Right lobe of liver (tissue), 4 donors: ENCODE measurements around the gene CPNE7.

Source experiments
- CTCF ChIP-seq, 4 donors: fragments of 200-600 bp in 3 of 4; fragments of 450-650 bp in 1 of 4; IDR thresholded peaks; one replicate each; pipeline versions ENCODE4 v1.5.1 to v1.8.0; 2016 to 2022; ENCODE audit warnings: antibody characterized with exemption in 4 of 4, mild to moderate bottlenecking in 2 of 4
- POLR2A ChIP-seq: fragments of 450-650 bp; IDR thresholded peaks from one replicate; pipeline ENCODE4 v1.6.1; 2017; ENCODE audit warnings: antibody characterized with exemption, mild to moderate bottlenecking
- donor health status: DM: no; HTN: no; CAD: no.
- donor health status: DM: no; HTN: no; CAD: no.
- donor health status: DM: no; HTN: yes; CAD: no.

DNA sequence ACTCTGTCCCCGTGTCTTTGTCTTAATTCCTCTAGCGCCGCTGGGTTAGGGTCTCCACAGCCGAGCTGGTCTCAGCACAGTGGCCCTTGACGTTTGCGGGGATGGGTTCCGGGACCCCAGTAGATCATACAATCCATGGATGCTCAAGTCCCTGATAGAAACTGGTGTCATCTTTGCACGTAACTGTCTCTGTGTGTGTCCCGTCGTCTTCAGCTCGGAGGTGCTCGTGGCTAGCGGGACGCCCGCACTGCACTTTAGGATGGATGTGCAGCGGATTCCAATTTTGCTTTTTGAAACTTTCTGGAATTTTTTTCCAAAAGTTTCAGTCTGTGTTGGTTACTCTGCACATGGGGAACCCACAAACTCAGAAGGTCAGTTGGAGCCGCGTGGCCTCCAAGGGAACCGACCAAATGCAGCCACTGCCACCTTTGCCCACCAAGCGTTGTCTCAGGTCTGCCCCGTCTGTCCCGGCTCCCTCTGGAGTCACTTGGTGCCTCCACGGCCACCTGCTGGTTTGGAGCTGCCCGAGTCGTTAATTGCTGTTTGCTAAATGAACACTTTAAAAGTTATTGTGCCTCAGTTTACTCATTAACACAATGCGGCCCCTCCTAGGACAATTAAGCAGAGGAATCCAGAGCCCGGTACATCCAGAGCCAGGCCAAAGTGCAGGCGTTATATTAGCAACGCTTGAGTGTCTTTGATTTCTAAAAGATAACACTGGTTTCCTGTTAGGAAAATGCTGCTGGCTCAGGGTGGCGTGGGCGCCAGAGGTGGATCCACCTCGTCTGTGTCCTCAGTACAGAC lies 32.6 kb downstream of the CPNE7 start:
- no peak for TF ChIP-seq POLR2A
- no peak for TF ChIP-seq CTCF (IDR thresholded peaks at IDR 0.05)
